ENCODE data around the gene FLVCR2.

The FLVCR2 gene

GRCh38 chr14:75547552-75548250 is 30.7 kb upstream of the FLVCR2 start:
- peak overlapping the region in 1 of 2 donors; percentile 89 for H3K27ac Mint-ChIP-seq
- no peak for ATAC-seq

GRCh38 chr14:75548544-75548943 is 29.9 kb upstream of the FLVCR2 start:
- peaks cover 38% of the 10 kb centered on the region for H3K4me1 Mint-ChIP-seq
- no peaks in the 10 kb centered on the region for H3K27me3 Mint-ChIP-seq
- ATAC-seq = no peak
- H3K4me3 Mint-ChIP-seq = peak overlapping the region in 1 of 2 donors; percentile 38
- H3K9me3 Mint-ChIP-seq = no peaks in the 10 kb centered on the region
- H3K27ac Mint-ChIP-seq = peak overlapping the region in 1 of 2 donors; percentile 89
- DNase-seq = no peak

More at GRCh38 chr14:75547552-75548250, 30.7 kb upstream of the FLVCR2 start:
- Mint-ChIP-seq H3K4me3 (no peak overlapping the region), H3K4me1 (peaks cover 46% of the 10 kb centered on the region), H3K9me3 (no peaks in the 10 kb centered on the region), H3K27me3 (no peaks in the 10 kb centered on the region)
- DNase-seq = no peak

GRCh38 chr14:75549169-75549568 is 29.3 kb upstream of the FLVCR2 start:
- DNase-seq = no peak
- Mint-ChIP-seq H3K4me1 (peaks cover 34% of the 10 kb centered on the region), H3K9me3 (no peaks in the 10 kb centered on the region), H3K27me3 (no peaks in the 10 kb centered on the region), H3K4me3 (peak overlapping the region in 1 of 2 donors; percentile 40), H3K27ac (peak overlapping the region in 1 of 2 donors; percentile 6)
- peak; percentile 67 for ATAC-seq

- ATAC-seq (no peak), DNase-seq (no peak)
- Mint-ChIP-seq H3K27ac (no peak overlapping the region), H3K4me1 (peaks cover 42% of the 10 kb centered on the region), H3K4me3 (no peak overlapping the region), H3K27me3 (peaks cover 7% of the 10 kb centered on the region), H3K9me3 (peaks cover 0 to 3% of the 10 kb centered on the region in 2 donors)
These were observed 27.4 kb upstream of the FLVCR2 start for GRCh38 chr14:75551021-75551420.

GRCh38 chr14:75553157-75553556 is 25.3 kb upstream of the FLVCR2 start:
- peaks cover 0 to 7% of the 10 kb centered on the region in 2 donors for H3K9me3 Mint-ChIP-seq
- H3K4me3 Mint-ChIP-seq = no peak overlapping the region
- ATAC-seq = no peak
- peak overlapping the region in 1 of 2 donors; percentile 24 for H3K27ac Mint-ChIP-seq
- peaks cover 7% of the 10 kb centered on the region for H3K27me3 Mint-ChIP-seq
- peaks cover 35% of the 10 kb centered on the region for H3K4me1 Mint-ChIP-seq
- no peak for DNase-seq

- Mint-ChIP-seq H3K9me3 (peaks cover 0 to 7% of the 10 kb centered on the region in 2 donors), H3K27ac (no peak overlapping the region), H3K4me3 (no peak overlapping the region), H3K27me3 (peaks cover 7% of the 10 kb centered on the region), H3K4me1 (peaks cover 29% of the 10 kb centered on the region)
- DNase-seq = no peak
- ATAC-seq = no peak
These were observed 24.6 kb upstream of the FLVCR2 start for GRCh38 chr14:75553761-75554364.

- Mint-ChIP-seq H3K27me3 (peaks cover 7% of the 10 kb centered on the region), H3K4me1 (peaks cover 29% of the 10 kb centered on the region), H3K9me3 (peaks cover 0 to 7% of the 10 kb centered on the region in 2 donors), H3K27ac (no peak overlapping the region), H3K4me3 (no peak overlapping the region)
- no peak for ATAC-seq
- no peak for DNase-seq
These were observed 23.9 kb upstream of the FLVCR2 start for GRCh38 chr14:75554482-75554881.

GRCh38 chr14:75558440-75558839 is 20.0 kb upstream of the FLVCR2 start:
- peaks cover 53% of the 10 kb centered on the region for H3K4me1 Mint-ChIP-seq
- no peak overlapping the region for H3K4me3 Mint-ChIP-seq
- H3K27me3 Mint-ChIP-seq = peaks cover 7% of the 10 kb centered on the region
- H3K9me3 Mint-ChIP-seq = peaks cover 0 to 12% of the 10 kb centered on the region in 2 donors
- no peak for DNase-seq
- no peak for ATAC-seq
- peak overlapping the region in 1 of 2 donors; percentile 9 for H3K27ac Mint-ChIP-seq

- Mint-ChIP-seq H3K4me1 (peaks cover 53% of the 10 kb centered on the region), H3K27ac (peak overlapping the region; percentile 96 to 97), H3K4me3 (peak overlapping the region; percentile 49 to 57), H3K9me3 (peaks cover 0 to 12% of the 10 kb centered on the region in 2 donors), H3K27me3 (peaks cover 7% of the 10 kb centered on the region)
- DNase-seq (no peak), ATAC-seq (no peak)
These were observed 19.4 kb upstream of the FLVCR2 start for GRCh38 chr14:75559045-75559444.

GRCh38 chr14:75559451-75560222 is 18.8 kb upstream of the FLVCR2 start:
- DNase-seq = peak; percentile 50 to 74
- H3K4me3 Mint-ChIP-seq = peak overlapping the region; percentile 49 to 57
- ATAC-seq = peak; percentile 84
- H3K27me3 Mint-ChIP-seq = peaks cover 3% of the 10 kb centered on the region
- H3K27ac Mint-ChIP-seq = peak overlapping the region; percentile 96 to 97
- H3K9me3 Mint-ChIP-seq = peaks cover 0 to 12% of the 10 kb centered on the region in 2 donors
- H3K4me1 Mint-ChIP-seq = peaks cover 55% of the 10 kb centered on the region

- peak overlapping the region; percentile 45 to 64 for H3K4me3 Mint-ChIP-seq
- no peak for DNase-seq
These were observed 17.4 kb upstream of the FLVCR2 start for GRCh38 chr14:75561013-75561432.

GRCh38 chr14:75562089-75562488 is 16.3 kb upstream of the FLVCR2 start:
- Mint-ChIP-seq H3K4me3 (peak overlapping the region; percentile 42), H3K4me1 (peaks cover 70% of the 10 kb centered on the region), H3K9me3 (peaks cover 0 to 8% of the 10 kb centered on the region in 2 donors), H3K27me3 (no peaks in the 10 kb centered on the region), H3K27ac (peak overlapping the region; percentile 91 to 96)
- DNase-seq = peak; percentile 70 to 83
- peak; percentile 77 for ATAC-seq

More at GRCh38 chr14:75561013-75561432, 17.4 kb upstream of the FLVCR2 start:
- H3K4me1 Mint-ChIP-seq = peaks cover 60% of the 10 kb centered on the region
- H3K27ac Mint-ChIP-seq = peak overlapping the region; percentile 20 to 42
- peaks cover 0 to 9% of the 10 kb centered on the region in 2 donors for H3K9me3 Mint-ChIP-seq
- ATAC-seq = no peak
- H3K27me3 Mint-ChIP-seq = no peaks in the 10 kb centered on the region

- DNase-seq (no peak), ATAC-seq (peak; percentile 53)
- Mint-ChIP-seq H3K4me1 (peaks cover 74% of the 10 kb centered on the region), H3K9me3 (peaks cover 0 to 8% of the 10 kb centered on the region in 2 donors), H3K4me3 (peak overlapping the region; percentile 42), H3K27me3 (no peaks in the 10 kb centered on the region), H3K27ac (peak overlapping the region; percentile 91 to 96)
These were observed 15.9 kb upstream of the FLVCR2 start for GRCh38 chr14:75562489-75562888.

- no peak overlapping the region for H3K27ac Mint-ChIP-seq
- ATAC-seq (no peak), DNase-seq (no peak)
- peaks cover 87% of the 10 kb centered on the region for H3K4me1 Mint-ChIP-seq
- peaks cover 0 to 8% of the 10 kb centered on the region in 2 donors for H3K9me3 Mint-ChIP-seq
- H3K4me3 Mint-ChIP-seq = no peak overlapping the region
- H3K27me3 Mint-ChIP-seq = no peaks in the 10 kb centered on the region
These were observed 14.5 kb upstream of the FLVCR2 start for GRCh38 chr14:75563931-75564330.

GRCh38 chr14:75565056-75565455 is 13.4 kb upstream of the FLVCR2 start:
- H3K4me1 Mint-ChIP-seq = peaks cover 86% of the 10 kb centered on the region
- H3K9me3 Mint-ChIP-seq = peaks cover 0 to 8% of the 10 kb centered on the region in 2 donors
- no peak overlapping the region for H3K4me3 Mint-ChIP-seq
- peak overlapping the region in 1 of 2 donors; percentile 35 for H3K27ac Mint-ChIP-seq
- no peaks in the 10 kb centered on the region for H3K27me3 Mint-ChIP-seq
- no peak for ATAC-seq
- DNase-seq = no peak

Data from stimulated activated naive CD8-positive, alpha-beta T cell treated with anti-CD3 and anti-CD28 coated beads, Interleukin-15, amount 100 ng/mL, for 72 hours (primary cell).